Measurements from ENCODE around the gene AHNAK2.
"Not testable (repeated sequence)": the region's sequence is repeated elsewhere in the genome, so short reads cannot be mapped to it uniquely, and the experiment has no call there.

AHNAK2 gene

DNA sequence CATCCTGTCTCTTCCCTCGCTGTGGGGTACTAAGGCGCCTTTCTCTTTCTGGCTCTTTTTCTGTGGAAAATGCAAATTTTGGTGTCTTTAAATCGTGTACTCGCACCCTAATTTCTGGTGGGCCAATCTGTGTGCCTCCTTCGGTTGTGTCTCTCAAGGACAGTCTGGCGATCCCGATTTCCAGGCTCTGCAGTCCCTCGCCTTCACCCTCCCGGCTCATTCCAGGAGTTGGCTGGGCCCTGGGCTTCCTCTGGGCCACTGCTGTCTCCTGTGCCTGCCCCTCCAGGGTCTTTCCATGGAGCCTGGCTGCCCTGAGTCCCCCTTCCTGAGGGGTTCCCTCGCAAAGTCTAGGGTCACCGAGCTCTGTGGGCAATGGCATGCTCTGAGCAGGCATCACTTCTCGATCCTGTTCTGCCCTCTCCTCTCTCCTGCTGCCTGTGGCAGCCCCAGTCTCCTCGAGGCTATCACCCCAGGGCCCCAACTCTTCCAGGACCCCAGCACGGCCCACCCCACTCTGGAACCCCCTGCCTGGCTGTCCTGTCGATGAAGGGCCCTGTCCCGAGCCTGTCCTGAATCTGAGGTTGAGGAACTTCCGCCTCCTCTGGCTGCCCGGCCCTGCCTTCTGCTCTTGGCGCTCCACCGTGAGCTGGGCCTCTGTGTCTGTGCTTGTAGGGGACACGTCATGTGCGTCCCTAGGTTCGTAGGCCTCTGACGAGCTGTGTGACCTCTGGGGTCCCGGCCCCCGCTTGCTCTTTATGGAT lies 24.1 kb downstream of the AHNAK2 start:
- Histone ChIP-seq H3K4me1 (ENCODE audit: low read length) (no peaks in the 10 kb centered on the region), H3K9ac (ENCODE audit: low read length) (no peak overlapping the region), H3K4me2 (ENCODE audit: low read depth, low read length) (no peak overlapping the region), H3K27me3 (replicated peaks; ENCODE audit: insufficient read depth, low read length) (peaks cover 59% of the 10 kb centered on the region), H3K9me2 (replicated peaks; ENCODE audit: insufficient read depth, low read length) (no peaks in the 10 kb centered on the region), H3K79me2 (ENCODE audit: low read length) (no peaks in the 10 kb centered on the region), H2AFZ (ENCODE audit: low read length) (no peak overlapping the region), H4K20me1 (ENCODE audit: insufficient read depth, low read length) (no peaks in the 10 kb centered on the region), H3K36me3 (replicated peaks; ENCODE audit: insufficient read depth, low read length) (no peaks in the 10 kb centered on the region), H3F3A (ENCODE audit: insufficient read depth, low read length) (no peaks in the 10 kb centered on the region), H3K4me3 (ENCODE audit: low read length) (no peak overlapping the region), H3K9me3 (replicated peaks; ENCODE audit: insufficient read depth, low read length) (no peaks in the 10 kb centered on the region), H3K27ac (ENCODE audit: low read length) (no peak overlapping the region)
- no peak for DNase-seq
- TF ChIP-seq EZH2 (optimal IDR thresholded peaks at IDR 0.05; ENCODE audit: low read depth, low read length), result no peak
- TF ChIP-seq, protein P1, sequence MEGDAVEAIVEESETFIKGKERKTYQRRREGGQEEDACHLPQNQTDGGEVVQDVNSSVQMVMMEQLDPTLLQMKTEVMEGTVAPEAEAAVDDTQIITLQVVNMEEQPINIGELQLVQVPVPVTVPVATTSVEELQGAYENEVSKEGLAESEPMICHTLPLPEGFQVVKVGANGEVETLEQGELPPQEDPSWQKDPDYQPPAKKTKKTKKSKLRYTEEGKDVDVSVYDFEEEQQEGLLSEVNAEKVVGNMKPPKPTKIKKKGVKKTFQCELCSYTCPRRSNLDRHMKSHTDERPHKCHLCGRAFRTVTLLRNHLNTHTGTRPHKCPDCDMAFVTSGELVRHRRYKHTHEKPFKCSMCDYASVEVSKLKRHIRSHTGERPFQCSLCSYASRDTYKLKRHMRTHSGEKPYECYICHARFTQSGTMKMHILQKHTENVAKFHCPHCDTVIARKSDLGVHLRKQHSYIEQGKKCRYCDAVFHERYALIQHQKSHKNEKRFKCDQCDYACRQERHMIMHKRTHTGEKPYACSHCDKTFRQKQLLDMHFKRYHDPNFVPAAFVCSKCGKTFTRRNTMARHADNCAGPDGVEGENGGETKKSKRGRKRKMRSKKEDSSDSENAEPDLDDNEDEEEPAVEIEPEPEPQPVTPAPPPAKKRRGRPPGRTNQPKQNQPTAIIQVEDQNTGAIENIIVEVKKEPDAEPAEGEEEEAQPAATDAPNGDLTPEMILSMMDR (IDR thresholded peaks at IDR 0.05; ENCODE audit: low read length), result no peak
- TF ChIP-seq EZH2phosphoT487 (IDR thresholded peaks at IDR 0.05; ENCODE audit: low read length), result no peak

DNA sequence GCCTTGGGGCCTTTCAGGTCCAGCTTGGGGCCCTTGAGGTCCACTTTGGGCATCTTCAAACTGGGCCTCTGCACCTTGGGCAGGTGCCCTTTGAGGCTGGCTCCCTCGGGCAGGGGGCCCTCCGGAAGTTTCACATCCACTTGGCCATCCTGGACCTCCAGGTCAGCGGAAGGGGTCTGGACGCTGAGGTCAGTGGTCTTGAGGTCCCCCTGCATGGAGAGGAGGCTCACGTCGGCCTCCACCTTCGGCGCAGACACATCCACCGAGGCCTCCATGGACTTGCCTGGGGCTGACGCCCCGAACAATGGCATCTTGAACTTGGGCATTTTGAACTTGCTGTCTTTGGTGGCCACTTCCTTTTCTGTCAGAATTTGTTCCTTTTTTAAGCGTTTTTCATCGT lies 25.1 kb downstream of the AHNAK2 start:
- no peak for TF ChIP-seq EZH2 (optimal IDR thresholded peaks at IDR 0.05; ENCODE audit: low read depth, low read length)
- TF ChIP-seq EZH2phosphoT487 (IDR thresholded peaks at IDR 0.05; ENCODE audit: low read length), result no peak
- TF ChIP-seq, protein P1 (IDR thresholded peaks at IDR 0.05; ENCODE audit: low read length), result no peak
- Histone ChIP-seq H3K4me3 (ENCODE audit: low read length) (no peak overlapping the region), H3K27ac (ENCODE audit: low read length) (no peak overlapping the region), H3K9ac (ENCODE audit: low read length) (no peak overlapping the region), H3K79me2 (ENCODE audit: low read length) (no peaks in the 10 kb centered on the region), H3K4me2 (ENCODE audit: low read depth, low read length) (no peak overlapping the region), H3F3A (ENCODE audit: insufficient read depth, low read length) (no peaks in the 10 kb centered on the region), H3K9me2 (replicated peaks; ENCODE audit: insufficient read depth, low read length) (no peaks in the 10 kb centered on the region), H2AFZ (ENCODE audit: low read length) (no peak overlapping the region), H3K4me1 (ENCODE audit: low read length) (no peaks in the 10 kb centered on the region), H4K20me1 (ENCODE audit: insufficient read depth, low read length) (no peaks in the 10 kb centered on the region), H3K9me3 (replicated peaks; ENCODE audit: insufficient read depth, low read length) (no peaks in the 10 kb centered on the region), H3K36me3 (replicated peaks; ENCODE audit: insufficient read depth, low read length) (no peaks in the 10 kb centered on the region), H3K27me3 (replicated peaks; ENCODE audit: insufficient read depth, low read length) (peaks cover 52% of the 10 kb centered on the region)
- DNase-seq, result no peak

DNA sequence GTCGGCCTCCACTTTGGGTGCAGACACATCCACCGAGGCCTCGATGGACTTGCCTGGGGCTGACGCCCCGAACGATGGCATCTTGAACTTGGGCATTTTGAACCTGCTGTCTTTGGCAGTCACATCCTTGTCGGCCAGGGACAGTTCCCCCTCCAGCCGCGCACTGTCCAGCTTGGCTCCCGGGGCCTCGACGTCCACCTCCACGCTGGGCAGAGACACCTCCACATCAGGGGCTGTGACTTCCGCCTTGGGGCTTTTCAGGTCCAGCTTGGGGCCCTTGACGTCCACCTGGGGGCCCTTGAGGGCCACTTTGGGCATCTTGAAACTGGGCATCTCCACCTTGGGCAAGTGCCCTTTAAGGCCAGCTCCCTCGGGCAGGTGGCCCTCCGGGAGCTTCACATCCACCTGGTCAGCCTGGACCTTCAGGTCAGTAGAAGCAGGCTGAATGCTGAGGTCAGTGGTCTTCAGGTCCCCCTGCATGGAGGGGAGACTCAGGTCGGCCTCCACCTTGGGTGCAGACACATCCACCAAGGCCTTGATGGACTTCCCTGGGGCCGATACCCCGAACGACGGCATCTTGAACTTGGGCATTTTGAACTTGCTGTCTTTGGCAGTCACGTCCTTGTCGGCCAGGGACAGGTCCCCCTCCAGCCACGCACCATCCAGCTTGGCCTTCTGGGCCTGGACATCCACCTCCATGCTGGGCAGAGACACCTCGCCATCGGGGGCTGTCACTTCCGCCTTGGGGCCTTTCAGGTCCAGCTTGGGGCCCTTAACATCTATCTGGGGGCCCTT lies 26.1 kb downstream of the AHNAK2 start:
- not testable (repeated sequence) for H3K9me2 ChIP-seq (replicated peaks; ENCODE audit: insufficient read depth, low read length); H3K4me3 ChIP-seq (ENCODE audit: low read length); H3K9ac ChIP-seq (ENCODE audit: low read length); DNase-seq; H3K4me1 ChIP-seq (ENCODE audit: low read length); H2AFZ ChIP-seq (ENCODE audit: low read length); H4K20me1 ChIP-seq (ENCODE audit: insufficient read depth, low read length); H3K36me3 ChIP-seq (replicated peaks; ENCODE audit: insufficient read depth, low read length); H3K79me2 ChIP-seq (ENCODE audit: low read length); H3K9me3 ChIP-seq (replicated peaks; ENCODE audit: insufficient read depth, low read length); H3K4me2 ChIP-seq (ENCODE audit: low read depth, low read length); H3K27ac ChIP-seq (ENCODE audit: low read length); H3F3A ChIP-seq (ENCODE audit: insufficient read depth, low read length)
- peaks cover 42% of the 10 kb centered on the region for H3K27me3 ChIP-seq (replicated peaks; ENCODE audit: insufficient read depth, low read length)

DNA sequence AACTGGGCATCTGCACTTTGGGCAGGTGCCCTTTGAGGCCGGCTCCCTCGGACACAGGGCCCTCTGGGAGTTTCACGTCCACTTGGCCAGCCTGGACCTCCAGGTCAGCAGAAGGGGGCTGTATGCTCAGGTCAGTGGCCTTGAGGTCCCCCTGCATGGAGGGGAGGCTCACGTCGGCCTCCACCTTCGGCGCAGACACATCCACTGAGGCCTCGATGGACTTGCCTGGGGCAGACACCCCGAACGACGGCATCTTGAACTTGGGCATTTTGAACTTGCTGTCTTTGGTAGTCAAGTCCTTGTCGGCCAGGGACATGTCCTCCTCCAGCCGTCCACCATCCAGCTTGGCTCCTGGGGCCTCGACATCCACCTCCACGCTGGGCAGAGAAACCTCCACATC lies 27.5 kb downstream of the AHNAK2 start:
- not testable (repeated sequence) for H3F3A ChIP-seq (ENCODE audit: insufficient read depth, low read length); H3K36me3 ChIP-seq (replicated peaks; ENCODE audit: insufficient read depth, low read length); H4K20me1 ChIP-seq (ENCODE audit: insufficient read depth, low read length); H3K4me3 ChIP-seq (ENCODE audit: low read length); H3K4me2 ChIP-seq (ENCODE audit: low read depth, low read length); H3K27ac ChIP-seq (ENCODE audit: low read length); H3K9me3 ChIP-seq (replicated peaks; ENCODE audit: insufficient read depth, low read length); H2AFZ ChIP-seq (ENCODE audit: low read length); H3K4me1 ChIP-seq (ENCODE audit: low read length); H3K79me2 ChIP-seq (ENCODE audit: low read length); H3K9ac ChIP-seq (ENCODE audit: low read length); DNase-seq; H3K9me2 ChIP-seq (replicated peaks; ENCODE audit: insufficient read depth, low read length)
- peaks cover 30% of the 10 kb centered on the region for H3K27me3 ChIP-seq (replicated peaks; ENCODE audit: insufficient read depth, low read length)

All from MM.1S (cell line).